ENCODE data around the gene UTF1.

UTF1 gene

DNA sequence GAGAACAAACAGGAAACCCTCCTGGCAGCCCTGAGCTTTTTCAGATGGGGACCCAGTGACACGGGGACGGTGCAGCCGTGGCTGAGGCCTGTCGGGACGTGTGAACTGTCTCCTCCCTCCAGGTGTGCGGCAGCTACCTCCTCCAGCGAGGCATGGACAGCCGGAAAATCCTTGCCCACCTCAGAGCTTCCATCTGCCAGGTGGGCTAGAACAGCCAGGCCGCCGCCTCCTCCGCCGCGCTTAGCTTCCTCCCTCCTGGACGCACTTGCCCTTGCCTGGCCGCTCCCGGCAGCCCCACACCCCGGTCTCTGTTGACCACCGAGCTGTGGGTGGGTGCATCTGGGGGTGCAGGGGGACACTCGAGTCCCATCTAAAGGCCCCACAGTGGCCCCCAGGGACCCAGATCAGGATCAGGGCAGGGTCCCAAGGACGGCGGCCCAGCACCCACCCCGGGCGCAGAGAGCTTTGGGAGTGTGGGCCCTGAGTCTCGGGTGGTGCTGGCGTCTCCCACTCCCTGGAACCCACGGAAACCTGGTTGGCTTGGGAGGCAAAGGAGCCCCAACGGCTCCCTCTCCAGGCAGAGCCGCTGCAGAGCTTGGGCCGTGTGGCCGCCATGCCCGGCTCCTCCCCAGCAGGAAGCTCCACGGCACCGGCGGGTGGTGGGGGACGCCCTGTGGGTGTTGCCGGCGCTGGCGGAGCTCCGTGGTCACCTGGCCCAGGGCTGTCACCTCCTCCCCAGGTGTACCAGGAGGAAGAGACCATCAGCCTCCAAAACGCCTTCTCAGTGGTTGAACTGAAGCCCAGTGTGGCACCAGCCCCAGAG lies 32.9 kb upstream of the UTF1 start:
- no peak for DNase-seq

DNA sequence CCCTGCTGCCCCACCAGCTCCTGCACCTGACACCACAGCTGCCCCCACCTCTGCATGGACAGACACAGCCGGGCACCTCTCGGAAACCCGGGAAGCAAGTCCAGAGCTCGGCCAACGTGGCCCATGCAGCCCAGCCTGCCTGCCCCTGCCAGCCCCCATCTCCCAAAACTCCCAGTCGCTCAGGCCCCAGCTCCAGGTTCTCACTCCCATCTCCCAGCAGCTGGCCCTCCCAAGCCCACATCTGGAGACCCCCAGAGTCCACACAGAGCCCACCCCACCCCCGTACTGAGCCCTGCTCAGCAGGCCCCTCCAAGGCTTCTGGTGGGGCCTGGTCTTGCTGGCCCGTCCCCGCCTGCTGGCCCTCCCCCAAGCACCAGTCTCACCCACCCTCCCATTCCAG lies 32.2 kb upstream of the UTF1 start:
- DNase-seq, result no peak

GRCh38 chr10:133198206-133198605 lies 31.8 kb upstream of the UTF1 start:
- no peak for DNase-seq

GRCh38 chr10:133198621-133199487 lies 31.2 kb upstream of the UTF1 start:
- no peak for DNase-seq

- DNase-seq, result no peak
These were observed 30.5 kb upstream of the UTF1 start for GRCh38 chr10:133199488-133199885.

DNA sequence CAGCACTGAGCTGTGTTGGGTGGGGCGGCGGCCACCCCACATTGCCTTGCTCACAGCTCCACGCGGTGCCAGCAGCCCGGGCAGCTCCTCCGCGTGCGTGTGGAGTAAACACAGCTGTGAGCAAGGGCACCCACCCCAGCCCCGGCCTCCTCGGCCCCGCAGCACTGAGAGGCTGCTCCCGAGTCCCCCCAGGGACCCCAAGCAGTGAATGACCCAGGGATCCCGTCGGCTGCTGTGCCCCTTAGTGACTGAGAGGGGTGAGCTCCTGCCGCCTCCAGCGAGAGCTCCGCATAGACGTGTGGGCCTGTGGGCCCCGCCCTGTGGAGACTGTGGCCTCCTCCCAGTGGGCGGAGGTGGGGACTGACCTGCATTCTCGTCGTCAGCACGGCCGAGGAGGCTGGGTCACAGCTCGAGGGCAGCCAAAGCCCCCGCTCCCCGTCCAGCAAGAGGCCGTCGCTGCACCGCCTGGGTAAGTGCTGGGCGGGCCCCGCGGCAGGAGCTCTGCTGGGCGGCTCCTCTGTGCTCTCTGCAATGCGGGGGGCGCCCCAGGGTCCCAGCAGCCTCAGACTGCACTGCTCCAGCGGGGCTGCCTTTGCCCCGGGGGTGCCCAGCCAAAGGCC lies 29.9 kb upstream of the UTF1 start:
- no peak for DNase-seq

GRCh38 chr10:133200621-133201031 lies 29.4 kb upstream of the UTF1 start:
- DNase-seq, result no peak

GRCh38 chr10:133201151-133201947 lies 28.7 kb upstream of the UTF1 start:
- no peak for DNase-seq

- DNase-seq, result no peak
These were observed 27.9 kb upstream of the UTF1 start for GRCh38 chr10:133201948-133202725.

DNA sequence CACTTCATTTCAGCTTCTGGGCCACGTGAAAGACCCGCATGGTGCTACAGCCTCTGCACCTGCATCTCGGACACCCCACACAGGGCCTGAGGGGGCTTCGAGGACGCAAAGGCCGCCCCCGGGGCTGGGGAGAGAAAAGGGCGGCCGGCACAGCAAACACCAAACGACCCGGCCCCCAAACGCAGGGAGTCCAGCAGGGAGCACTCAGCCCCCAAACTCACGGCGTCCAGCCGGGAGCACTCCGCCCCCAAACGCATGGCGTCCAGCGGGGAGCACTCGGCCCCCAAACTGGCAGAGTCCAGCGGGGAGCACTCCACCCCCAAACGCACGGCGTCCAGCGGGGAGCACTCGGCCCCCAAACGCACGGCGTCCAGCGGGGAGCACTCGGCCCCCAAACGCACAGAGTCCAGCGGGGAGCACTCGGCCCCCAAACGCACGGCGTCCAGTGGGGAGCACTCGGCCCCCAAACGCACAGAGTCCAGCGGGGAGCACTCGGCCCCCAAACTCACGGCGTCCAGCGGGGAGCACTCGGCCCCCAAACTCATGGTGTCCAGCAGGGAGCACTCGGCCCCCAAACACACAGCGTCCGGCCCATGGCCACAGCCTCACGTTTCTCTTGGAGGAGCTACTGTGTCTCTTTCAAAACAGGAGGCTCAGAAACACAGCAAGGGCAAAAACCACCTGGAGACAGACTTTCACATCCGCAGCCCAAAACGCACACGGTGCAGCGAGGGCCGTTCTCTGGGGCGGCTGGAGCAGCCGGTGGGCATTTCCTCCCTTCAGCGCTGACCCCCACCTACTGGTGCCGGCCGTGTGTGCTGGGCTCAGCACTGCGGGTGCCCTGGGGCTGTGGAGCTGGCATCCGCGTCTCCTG lies 27.0 kb upstream of the UTF1 start:
- DNase-seq, result no peak

DNA sequence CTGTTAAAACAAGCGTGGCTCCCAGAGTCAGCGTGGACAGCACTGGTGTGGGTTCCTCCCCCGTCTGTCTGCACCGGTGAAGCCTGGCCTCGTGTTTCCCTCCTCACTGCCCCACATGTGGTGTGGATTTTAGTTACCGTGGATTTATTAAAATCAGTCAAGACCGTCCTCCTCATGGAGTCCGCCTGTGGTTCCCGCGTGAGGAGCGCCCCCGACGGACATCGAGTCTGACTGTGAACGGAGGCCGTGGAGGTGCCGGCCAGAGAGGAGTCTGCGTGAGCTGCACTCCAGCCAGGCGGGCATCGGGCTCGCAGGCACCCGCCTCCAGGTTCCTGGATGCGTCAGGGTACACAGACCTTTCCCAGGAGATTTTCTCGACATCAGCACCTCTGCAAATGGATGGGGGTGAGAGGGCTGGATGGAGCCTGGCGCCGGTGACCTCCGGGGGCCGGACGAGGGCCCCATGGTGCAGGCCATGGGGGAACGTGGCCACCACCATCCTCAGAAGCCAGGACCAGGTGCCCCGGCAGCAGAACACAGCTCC lies 26.3 kb upstream of the UTF1 start:
- DNase-seq, result no peak

DNA sequence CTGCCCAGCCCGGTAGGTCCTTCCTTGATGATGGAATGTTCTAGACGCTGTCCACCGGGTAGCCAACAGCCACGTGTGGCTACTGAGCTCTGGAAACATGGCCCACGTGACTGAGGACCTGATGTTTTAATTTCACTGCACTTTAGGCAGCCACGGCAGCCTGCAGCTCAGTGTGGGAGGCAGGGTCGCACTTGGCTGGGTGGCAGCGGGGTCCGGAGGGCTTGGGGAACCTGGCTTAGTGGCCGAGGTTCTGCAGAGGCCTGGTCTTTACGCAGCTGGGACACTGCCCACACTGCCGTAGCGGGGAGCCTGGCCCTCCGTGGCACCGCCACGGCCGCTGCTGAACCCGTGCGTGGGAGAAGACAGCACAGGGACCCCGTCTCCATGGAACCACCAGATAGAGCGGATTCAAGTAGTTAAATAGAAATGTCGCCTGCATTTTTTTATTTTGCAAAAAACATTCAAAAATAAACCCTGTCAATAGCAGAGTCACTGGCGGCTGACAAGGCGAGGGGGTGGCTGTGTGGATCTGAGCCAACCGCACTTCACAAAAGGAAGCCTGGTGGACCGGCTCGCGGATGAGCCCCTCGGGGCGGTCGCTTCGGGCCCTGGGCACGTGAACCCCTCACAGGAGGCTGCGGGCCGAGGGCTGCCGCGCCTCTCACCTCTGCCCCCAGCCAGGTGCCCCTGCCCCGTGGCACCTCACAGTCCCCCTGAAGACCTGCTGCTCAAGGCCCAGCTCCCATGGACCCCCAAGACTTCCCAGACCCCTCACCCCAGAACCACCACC lies 25.6 kb upstream of the UTF1 start:
- no peak for DNase-seq

DNA sequence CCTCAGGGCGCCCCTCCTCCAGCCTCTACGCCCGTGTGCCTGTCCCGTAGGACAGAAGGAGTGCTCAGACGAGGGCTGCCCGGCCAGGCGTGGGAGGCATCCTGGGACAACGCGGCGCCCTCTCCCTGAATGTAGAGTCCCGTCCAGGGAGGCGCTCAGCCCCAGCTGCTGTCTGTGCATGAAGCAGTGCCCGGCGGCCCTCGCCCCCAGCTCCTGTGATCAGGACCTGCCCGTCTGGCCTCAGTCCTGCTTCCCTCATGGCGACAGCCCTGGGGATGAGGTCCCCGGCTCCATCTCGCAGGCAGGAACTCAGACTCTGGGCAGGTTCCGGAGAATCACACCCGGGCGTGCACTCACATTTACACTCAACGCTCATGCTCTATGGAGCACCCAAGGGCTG lies 24.9 kb upstream of the UTF1 start:
- DNase-seq, result no peak

DNA sequence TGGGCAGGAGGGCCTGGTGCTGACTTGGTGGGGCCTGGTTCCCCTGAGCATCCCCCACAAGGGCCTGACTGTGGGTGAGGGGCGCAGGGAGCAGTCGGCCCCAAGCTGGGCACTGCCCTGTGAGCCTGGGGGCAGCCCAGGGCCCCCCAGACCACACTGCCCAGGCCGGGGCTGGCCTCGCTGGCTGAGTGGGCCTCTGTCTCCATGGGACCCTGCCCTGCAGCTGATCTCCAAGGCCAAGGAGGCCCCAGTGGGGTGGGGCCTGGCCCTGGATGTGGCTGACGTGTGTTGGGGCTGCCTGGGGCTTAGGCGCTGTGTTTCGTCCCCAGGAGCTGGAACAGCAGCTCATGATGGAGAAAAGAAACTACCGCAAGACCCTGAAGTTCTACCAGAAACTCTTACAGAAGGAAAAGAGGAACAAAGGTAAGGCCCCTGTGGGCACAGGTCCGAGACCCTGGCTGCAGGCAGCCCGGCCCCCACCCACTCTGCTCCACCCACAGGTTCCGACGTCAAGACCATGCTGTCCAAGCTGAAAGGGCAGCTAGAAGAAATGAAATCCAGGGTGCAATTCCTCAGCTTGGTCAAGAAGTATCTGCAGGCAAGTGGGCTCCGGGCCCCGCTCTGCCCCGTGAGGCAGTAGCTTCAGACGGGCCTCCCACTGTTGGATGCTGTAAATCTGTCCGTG lies 23.5 kb upstream of the UTF1 start:
- DNase-seq, result no peak

DNA sequence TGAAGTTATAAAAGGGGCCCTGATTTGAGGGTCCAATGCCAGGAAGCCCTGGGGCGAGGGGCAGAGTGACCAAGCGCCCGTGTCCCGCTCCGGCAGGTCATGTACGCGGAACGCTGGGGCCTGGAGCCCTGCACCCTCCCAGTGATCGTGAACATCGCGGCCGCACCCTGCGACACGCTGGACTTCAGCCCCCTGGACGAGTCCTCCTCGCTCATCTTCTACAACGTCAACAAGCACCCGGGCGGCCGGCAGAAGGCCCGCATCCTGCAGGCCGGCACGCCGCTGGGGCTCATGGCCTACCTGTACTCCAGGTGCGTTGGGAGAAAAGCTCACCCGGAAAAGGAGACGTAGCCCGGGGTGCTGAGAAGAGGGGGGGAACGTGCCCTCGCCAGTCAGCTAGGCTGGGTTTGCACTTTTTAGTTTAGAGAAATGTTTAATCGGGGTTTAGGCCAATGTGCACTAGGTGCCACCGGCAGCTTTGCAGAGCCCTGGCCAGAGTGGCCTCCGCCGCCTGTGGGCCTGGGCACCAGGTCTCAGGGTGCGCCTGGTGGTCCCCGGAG lies 22.9 kb upstream of the UTF1 start:
- DNase-seq, result no peak

- no peak for DNase-seq
These were observed 22.4 kb upstream of the UTF1 start for GRCh38 chr10:133207627-133208026.

GRCh38 chr10:133208466-133208865 lies 21.6 kb upstream of the UTF1 start:
- DNase-seq, result no peak

DNA sequence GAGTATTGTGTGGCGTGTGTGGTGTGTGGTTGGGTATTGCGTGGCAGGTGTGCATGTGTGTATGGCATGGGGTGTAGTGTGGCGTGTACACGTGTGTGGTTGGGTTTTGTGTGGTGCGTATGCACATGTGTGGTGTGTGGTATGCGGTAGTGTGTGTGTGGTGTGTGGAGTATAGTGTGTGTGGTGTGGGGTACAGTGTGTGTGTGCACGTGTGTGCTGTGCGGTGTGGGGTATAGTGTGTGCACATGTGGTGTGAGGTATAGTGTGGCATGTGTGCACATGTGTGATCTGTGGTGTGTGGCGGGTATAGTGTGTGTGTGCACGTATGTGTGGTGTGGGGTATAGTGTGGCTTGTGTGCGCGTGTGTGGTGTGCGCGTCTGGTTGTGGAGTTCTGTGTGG lies 20.9 kb upstream of the UTF1 start:
- no peak for DNase-seq

GRCh38 chr10:133209641-133210040 lies 20.4 kb upstream of the UTF1 start:
- no peak for DNase-seq
